H1 (cell line): Measurements from ENCODE around the gene BCAP31.
"Not testable (repeated sequence)": the region's sequence is repeated elsewhere in the genome, so short reads cannot be mapped to it uniquely, and the experiment has no call there.

ENCODE experiments used
- ASH2L ChIP-seq: fragments of 200-600, 300-600 bp; sonication (generic); IDR thresholded peaks from one replicate; pipeline ENCODE4 v1.7.1; 2017; ENCODE audit warnings: low read length
- ATF3 ChIP-seq: IDR thresholded peaks from 2 replicates; pipeline ENCODE4 v1.6.1; 2011; ENCODE audit warnings: low read depth, mild to moderate bottlenecking, low read length; ENCODE audit not compliant: insufficient read depth
- CREB1 ChIP-seq: IDR thresholded peaks from 2 replicates; pipeline ENCODE4 v1.6.1; 2012; ENCODE audit warnings: inconsistent platforms
- CTCF ChIP-seq, 3 experiments: IDR thresholded peaks; 1 replicate in 2 of 3; 2 replicates in 1 of 3; pipeline versions ENCODE4 v1.5.1 to v1.6.1; 2011; ENCODE audit warnings: low read length in 3 of 3, mild to moderate bottlenecking in 3 of 3, inconsistent platforms in 2 of 3, low read depth in 1 of 3, moderate library complexity in 1 of 3; ENCODE audit not compliant: insufficient read depth in 1 of 3; ENCODE audit errors: control extremely low read depth in 1 of 3
- EP300 ChIP-seq, 2 experiments: IDR thresholded peaks; 1 replicate in 1 of 2; 2 replicates in 1 of 2; pipeline ENCODE4 v1.6.1; 2011 to 2012; ENCODE audit warnings: low read depth in 2 of 2, low read length in 2 of 2, mild to moderate bottlenecking in 2 of 2, borderline replicate concordance in 1 of 2, inconsistent platforms in 1 of 2, moderate library complexity in 1 of 2
- EZH2 ChIP-seq: fragments of 200-600 bp; sonication (generic); IDR thresholded peaks from 2 replicates; pipeline ENCODE4 v1.7.1; 2012; ENCODE audit warnings: low read depth, mild to moderate bottlenecking, moderate library complexity, low read length, inconsistent platforms; ENCODE audit not compliant: severe bottlenecking
- HDAC6 ChIP-seq: IDR thresholded peaks from one replicate; pipeline ENCODE4 v1.7.1; 2012; ENCODE audit warnings: low read depth, mild to moderate bottlenecking, inconsistent platforms, low read length, moderate library complexity
- KDM5A ChIP-seq: fragments of 200-600 bp; IDR thresholded peaks from 2 replicates; pipeline ENCODE4 v1.7.1; 2012; ENCODE audit warnings: mild to moderate bottlenecking, low read length, inconsistent platforms, mixed read lengths
- NRF1 ChIP-seq: IDR thresholded peaks from 2 replicates; pipeline ENCODE4 v1.6.1; 2011; ENCODE audit warnings: mild to moderate bottlenecking, low read depth, low read length, improper control_type of control experiment
- POLR2A ChIP-seq, 2 experiments: IDR thresholded peaks; 1 replicate in 1 of 2; 2 replicates in 1 of 2; pipeline ENCODE4 v1.6.1; 2011; ENCODE audit warnings: low read depth in 2 of 2, low read length in 2 of 2, mild to moderate bottlenecking in 2 of 2; ENCODE audit errors: control extremely low read depth in 1 of 2
- POLR2AphosphoS5 ChIP-seq: IDR thresholded peaks from 2 replicates; pipeline ENCODE4 v1.6.1; 2011; ENCODE audit warnings: low read depth, low read length
- SP1 ChIP-seq: IDR thresholded peaks from 2 replicates; pipeline ENCODE4 v1.6.1; 2011; ENCODE audit warnings: low read depth, low read length
- YY1 ChIP-seq: IDR thresholded peaks from 2 replicates; pipeline ENCODE4 v1.6.1; 2011; ENCODE audit warnings: low read depth, mild to moderate bottlenecking, low read length

- not testable (repeated sequence) for TF ChIP-seq NRF1; EP300 (IDR thresholded peaks at IDR 0.05; ENCODE audit: borderline replicate concordance in 1 of 2, low read depth in 2 of 2, low read length in 2 of 2); HDAC6; CTCF (IDR thresholded peaks at IDR 0.05; ENCODE audit: control extremely low read depth in 1 of 3, insufficient read depth in 1 of 3, low read depth in 1 of 3, low read length in 3 of 3); EZH2; CREB1; KDM5A; POLR2AphosphoS5; ATF3; POLR2A (IDR thresholded peaks at IDR 0.05; ENCODE audit: control extremely low read depth in 1 of 2, low read depth in 2 of 2, low read length in 2 of 2); YY1; ASH2L; SP1
Measured at GRCh38 chrX:153691032-153691827, 33.0 kb downstream of the BCAP31 start.
